PC-3 (cell line): ENCODE results near the gene IZUMO1.

Experiments
- EZH2 ChIP-seq: fragments of 300-600 bp; sonication (generic); IDR thresholded peaks from one replicate; pipeline ENCODE4 v1.6.1; 2017; ENCODE audit warnings: antibody characterized with exemption, mild to moderate bottlenecking, low read length; ENCODE audit not compliant: unreplicated experiment
- EZH2phosphoT487 ChIP-seq: fragments of 300-600 bp; sonication (generic); IDR thresholded peaks from 2 replicates; pipeline ENCODE4 v1.6.1; 2018; ENCODE audit warnings: mild to moderate bottlenecking, antibody characterized with exemption, low read length, borderline replicate concordance
- TF ChIP-seq, protein P1 (sequence below): fragments of 300-600 bp; sonication (generic); conservative IDR thresholded peaks from 2 replicates; pipeline ENCODE4 v1.5.1; 2017; ENCODE audit warnings: antibody characterized with exemption, low read depth, mild to moderate bottlenecking, low read length

DNA sequence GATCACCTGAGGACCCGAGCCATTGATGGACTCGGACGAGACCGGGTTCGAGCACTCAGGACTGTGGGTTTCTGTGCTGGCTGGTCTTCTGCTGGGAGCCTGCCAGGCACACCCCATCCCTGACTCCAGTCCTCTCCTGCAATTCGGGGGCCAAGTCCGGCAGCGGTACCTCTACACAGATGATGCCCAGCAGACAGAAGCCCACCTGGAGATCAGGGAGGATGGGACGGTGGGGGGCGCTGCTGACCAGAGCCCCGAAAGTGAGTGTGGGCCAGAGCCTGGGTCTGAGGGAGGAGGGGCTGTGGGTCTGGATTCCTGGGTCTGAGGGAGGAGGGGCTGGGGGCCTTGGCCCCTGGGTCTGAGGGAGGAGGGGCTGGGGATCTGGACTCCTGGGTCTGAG, 9.5 kb upstream of the IZUMO1 start:
- TF ChIP-seq, protein P1, sequence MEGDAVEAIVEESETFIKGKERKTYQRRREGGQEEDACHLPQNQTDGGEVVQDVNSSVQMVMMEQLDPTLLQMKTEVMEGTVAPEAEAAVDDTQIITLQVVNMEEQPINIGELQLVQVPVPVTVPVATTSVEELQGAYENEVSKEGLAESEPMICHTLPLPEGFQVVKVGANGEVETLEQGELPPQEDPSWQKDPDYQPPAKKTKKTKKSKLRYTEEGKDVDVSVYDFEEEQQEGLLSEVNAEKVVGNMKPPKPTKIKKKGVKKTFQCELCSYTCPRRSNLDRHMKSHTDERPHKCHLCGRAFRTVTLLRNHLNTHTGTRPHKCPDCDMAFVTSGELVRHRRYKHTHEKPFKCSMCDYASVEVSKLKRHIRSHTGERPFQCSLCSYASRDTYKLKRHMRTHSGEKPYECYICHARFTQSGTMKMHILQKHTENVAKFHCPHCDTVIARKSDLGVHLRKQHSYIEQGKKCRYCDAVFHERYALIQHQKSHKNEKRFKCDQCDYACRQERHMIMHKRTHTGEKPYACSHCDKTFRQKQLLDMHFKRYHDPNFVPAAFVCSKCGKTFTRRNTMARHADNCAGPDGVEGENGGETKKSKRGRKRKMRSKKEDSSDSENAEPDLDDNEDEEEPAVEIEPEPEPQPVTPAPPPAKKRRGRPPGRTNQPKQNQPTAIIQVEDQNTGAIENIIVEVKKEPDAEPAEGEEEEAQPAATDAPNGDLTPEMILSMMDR: no peak
- TF ChIP-seq EZH2 (no peak), EZH2phosphoT487 (no peak)
